AG04449 (cell line): ENCODE data around the gene APOBEC3B.
"Not testable (repeated sequence)": the region's sequence is repeated elsewhere in the genome, so short reads cannot be mapped to it uniquely, and the experiment has no call there.

Source experiments
- CTCF ChIA-PET: fragments of 350-600 bp; formaldehyde crosslinking; extraction: SDS; loops from one replicate; lab custom pipeline; 2021; ENCODE audit warnings: antibody characterized with exemption; lab: Yijun Ruan, JAX
- POLR2A ChIA-PET: fragments of 400-600, 350-600 bp; formaldehyde crosslinking; extraction: SDS; loops from one replicate; lab custom pipeline; 2020; ENCODE audit warnings: antibody characterized with exemption, inconsistent platforms; lab: Yijun Ruan, JAX
- DNase-seq: peaks from one replicate; pipeline ENCODE4 v3.0.0-alpha.2; 2010; ENCODE audit warnings: low read depth, low spot score
- H3K4me3 ChIP-seq: 2 replicates; pipeline ENCODE4 v1.5.1; 2011; ENCODE audit warnings: low read depth, mild to moderate bottlenecking, control low read depth, low read length
- CTCF ChIP-seq: IDR thresholded peaks from one replicate; pipeline ENCODE4 v1.5.1; 2011; ENCODE audit warnings: mild to moderate bottlenecking, moderate library complexity, low read length, control low read depth, inconsistent platforms; ENCODE audit not compliant: insufficient read depth; ENCODE audit errors: missing control alignments

APOBEC3B gene

DNA sequence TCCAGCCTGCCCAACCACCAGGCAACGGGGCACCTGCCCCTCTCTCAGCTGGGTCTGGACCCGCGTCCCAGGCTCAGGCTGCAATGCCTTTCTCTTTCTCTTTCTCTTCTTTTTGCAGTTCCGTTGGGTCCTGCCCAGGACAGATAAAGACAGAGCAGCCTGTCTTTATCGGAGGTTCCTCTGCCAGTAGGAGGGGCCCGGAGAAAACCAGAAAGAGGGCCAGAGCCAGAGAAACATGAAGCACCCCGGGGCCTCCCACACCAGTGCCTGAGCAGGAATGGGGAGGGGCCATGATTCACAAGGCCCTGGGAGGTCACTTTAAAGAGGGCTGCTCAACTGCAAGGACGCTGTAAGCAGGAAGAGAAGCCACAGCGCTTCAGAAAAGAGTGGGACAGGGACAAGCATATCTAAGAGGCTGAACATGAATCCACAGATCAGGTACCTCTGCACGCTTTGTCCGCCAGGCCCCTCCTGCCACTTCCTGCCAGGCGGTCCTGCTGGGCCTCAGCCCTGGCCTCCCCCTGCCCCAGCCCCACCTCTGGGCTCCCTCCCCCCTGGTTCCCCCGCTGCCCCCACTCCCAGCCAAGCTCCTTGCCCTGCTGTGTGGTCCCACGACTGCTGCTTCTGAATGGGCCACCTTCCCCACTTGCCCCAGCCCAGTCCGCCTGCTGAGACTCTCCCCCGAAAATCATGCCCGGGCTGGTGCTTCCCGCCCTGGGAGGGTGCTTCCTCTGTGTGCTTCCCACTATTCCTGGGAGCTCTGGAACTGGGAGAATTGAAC lies 32.0 kb downstream of the APOBEC3B start, which contains the start of gene APOBEC3C:
APOBEC3C (plus strand) TSS at position 316 of the 781 bp plus-strand sequence; CDS start at position 422, 106 bp downstream.
- peak within 1 kb of the TSS; percentile 71 for H3K4me3 ChIP-seq
- ChIA-PET CTCF (interaction anchor here (1.2 to 3.7 kb wide), 3 partner anchors 11 to 144 kb away, joined by 6 to 25 read pairs (median 6); partner anchors contain the start of gene CBX6), POLR2A (interaction anchor here (0.5 kb wide), 1 partner anchor 21 kb away, joined by 3 read pairs; no protein-coding TSS in a partner anchor)
- DNase-seq, result peak; percentile 58
- peak; percentile 21 for TF ChIP-seq CTCF

DNA sequence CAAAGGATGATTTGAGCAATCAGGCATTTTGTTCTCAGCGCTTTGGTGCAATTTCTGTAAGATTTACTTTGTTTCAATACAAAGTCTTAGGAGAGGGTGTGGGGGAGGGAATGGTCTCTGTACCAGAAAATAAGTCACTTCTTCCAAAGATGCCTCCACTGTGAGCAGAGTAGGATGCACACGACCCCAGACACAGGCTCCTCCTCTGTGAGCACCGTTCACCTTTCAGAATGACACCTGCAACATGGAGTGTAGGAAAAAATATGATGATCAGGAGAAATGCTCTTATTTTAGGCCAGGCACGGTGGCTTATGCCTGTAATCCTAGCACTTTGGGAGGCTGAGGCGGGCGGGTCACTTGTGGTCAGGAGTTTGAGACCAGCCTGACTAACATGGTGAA lies 32.6 kb downstream of the APOBEC3B start:
- not testable (repeated sequence) for DNase-seq
- ChIA-PET POLR2A (interaction anchor here (0.5 to 0.8 kb wide), 2 partner anchors 20 to 136 kb away, joined by 3 to 4 read pairs; no protein-coding TSS in a partner anchor), CTCF (interaction anchor here (1.2 to 3.7 kb wide), 3 partner anchors 12 to 247 kb away, joined by 3 to 25 read pairs (median 6); partner anchors contain the start of gene CBX6)
- peak overlapping the region; percentile 71 for H3K4me3 ChIP-seq

- DNase-seq, result no peak
- no peak for TF ChIP-seq CTCF
- CTCF ChIA-PET, result interaction anchor here (0.7 to 3.7 kb wide), 3 partner anchors 8 to 146 kb away, joined by 3 to 25 read pairs (median 8); partner anchors contain the start of gene CBX6
- H3K4me3 ChIP-seq, result no peak overlapping the region
- POLR2A ChIA-PET, result no interaction called here
Observed at GRCh38 chr22:39016592-39016991, 34.4 kb downstream of the APOBEC3B start.

GRCh38 chr22:39017596-39018365 lies 35.6 kb downstream of the APOBEC3B start:
- CTCF ChIA-PET, result interaction anchor here (0.7 to 2.6 kb wide), 2 partner anchors 10 to 15 kb away, joined by 3 to 8 read pairs; no protein-coding TSS in a partner anchor
- H3K4me3 ChIP-seq, result no peak overlapping the region
- no peak for TF ChIP-seq CTCF
- DNase-seq, result no peak
- POLR2A ChIA-PET, result interaction anchor here (0.7 kb wide), 1 partner anchor 293 kb away, joined by 3 read pairs; no protein-coding TSS in a partner anchor

- DNase-seq, POLR2A ChIA-PET, H3K4me3 ChIP-seq: not testable (repeated sequence)
- CTCF ChIA-PET, result interaction anchor here (2.7 kb wide), 1 partner anchor 151 kb away, joined by 12 read pairs; no protein-coding TSS in a partner anchor
Observed at GRCh38 chr22:39020021-39020651, 38.0 kb downstream of the APOBEC3B start.

- H3K4me3 ChIP-seq, result peak overlapping the region; percentile 29
- CTCF ChIA-PET, result interaction anchor here (0.6 to 1.4 kb wide), 4 partner anchors 13 to 253 kb away, joined by 3 to 4 read pairs (median 4); no protein-coding TSS in a partner anchor
- TF ChIP-seq CTCF, result no peak
- POLR2A ChIA-PET, result no interaction called here
- DNase-seq, result no peak
Observed at GRCh38 chr22:39021552-39022250, 39.6 kb downstream of the APOBEC3B start.
